Spleen (tissue), 11 donors: Measurements from ENCODE around the gene EPHB3. TPM values are rescaled to one million over a fixed set of nuclear protein-coding genes. Genes with fewer than 3 reads are reported as not detected.

Source experiments
- DNase-seq: peaks from one replicate; pipeline ENCODE4 v3.0.0-alpha.2; 2020
- H3K27ac ChIP-seq, 8 donors: fragments of 200-600 bp; sonication (generic) in 7 of 8; 1 replicate in 4 of 8; 2 replicates in 4 of 8; pipeline versions ENCODE4 v1.5.0 to v1.8.0; 2016 to 2021; ENCODE audit warnings: inconsistent platforms in 4 of 8, mild to moderate bottlenecking in 4 of 8, moderate library complexity in 1 of 8
- H3K27me3 ChIP-seq, 7 donors: fragments of 200-600 bp; sonication (generic) in 6 of 7; replicated peaks in 1 of 7; 1 replicate in 4 of 7; 2 replicates in 3 of 7; pipeline versions ENCODE4 v1.5.0 to v1.8.0; 2016 to 2021; ENCODE audit warnings: inconsistent platforms in 3 of 7, mild to moderate bottlenecking in 1 of 7
- H3K36me3 ChIP-seq, 6 donors: fragments of 200-600 bp; sonication (generic) in 5 of 6; 1 replicate in 4 of 6; 2 replicates in 2 of 6; pipeline versions ENCODE4 v1.5.0 to v1.8.0; 2016 to 2021; ENCODE audit warnings: inconsistent platforms in 2 of 6
- H3K4me1 ChIP-seq, 6 donors: fragments of 200-600 bp; sonication (generic) in 5 of 6; 1 replicate in 3 of 6; 2 replicates in 3 of 6; pipeline versions ENCODE4 v1.5.0 to v1.8.0; 2016 to 2021; ENCODE audit warnings: inconsistent platforms in 3 of 6
- H3K4me3 ChIP-seq, 8 donors: fragments of 200-600 bp; sonication (generic) in 7 of 8; 1 replicate in 4 of 8; 2 replicates in 4 of 8; pipeline versions ENCODE4 v1.5.0 to v1.8.0; 2016 to 2021; ENCODE audit warnings: inconsistent platforms in 4 of 8, mild to moderate bottlenecking in 4 of 8, moderate library complexity in 2 of 8
- H3K9me3 ChIP-seq, 8 donors: fragments of 200-600 bp; sonication (generic) in 7 of 8; 1 replicate in 4 of 8; 2 replicates in 4 of 8; pipeline versions ENCODE4 v1.5.0 to v1.8.0; 2016 to 2021; ENCODE audit warnings: inconsistent platforms in 4 of 8
- POLR2A ChIP-seq, 3 donors: fragments of 450-650 bp; IDR thresholded peaks; one replicate each; pipeline ENCODE4 v1.5.1; 2017; ENCODE audit warnings: antibody characterized with exemption in 3 of 3, mild to moderate bottlenecking in 1 of 3
- POLR2AphosphoS5 ChIP-seq, 3 donors: sonication (generic); formaldehyde crosslinking; IDR thresholded peaks; one replicate each; pipeline ENCODE4 v1.5.1; 2017; ENCODE audit warnings: antibody characterized with exemption in 3 of 3
- WGBS, 5 donors: extraction: QIAGEN DNeasy Blood & Tissue Kit in 3 of 5; methylation state at CpG; one replicate each; pipeline versions ENCODE4 v1.1.5 to v1.1.7; 2013 to 2018; 5-methylcytosine and 5-hydroxymethylcytosine counted together
- intact Hi-C: fragments of 100-400 bp; cut with DNase I; formaldehyde crosslinking; loops from one replicate; pipeline ENCODE4 v1.15.0; 2023; ENCODE audit warnings: low total_unique reads
- polyA plus RNA-seq, 3 donors: library from polyadenylated mRNA; stranded (reverse); fragments of 200-250 nt; gene quantifications; one replicate each; pipeline ENCODE4 v1.2.1, GENCODE V29; 2013
- total RNA-seq, 7 donors: library from RNA; depleted of rRNA in 3 of 7; stranded (reverse); fragments of >200 nt in 3 of 7; fragmentation: NEBNext Ultra II Directional in 4 of 7; extraction: Animal tissue kit (Norgen Biotek cat#: 25700) in 4 of 7; gene quantifications; one replicate each; pipeline versions ENCODE4 v1.1.0 to v1.2.1, GENCODE V29; 2016 to 2021
- TF ChIP-seq, protein P1 (sequence below), 11 experiments: fragments of 200-600 bp in 7 of 11; fragments of 450-650 bp in 4 of 11; sonication (generic) in 4 of 11; IDR thresholded peaks in 8 of 11; conservative IDR thresholded peaks in 3 of 11; 1 replicate in 7 of 11; 2 replicates in 4 of 11; pipeline versions ENCODE4 v1.4.0 to v1.8.0; 2016 to 2021; ENCODE audit warnings: antibody characterized with exemption in 11 of 11, inconsistent platforms in 4 of 11, mild to moderate bottlenecking in 1 of 11
- donor health status: healthy with polysubstance abuse.
- donor health status: DM: no; HTN: no; CAD: no; lungs with moderate emphysema.
- donor health status: DM: no; HTN: no; CAD: no.
- donor health status: Bipolar disorder and iron deficiency.
- donor health status: healthy.
- donor health status: DM: no; HTN: no; CAD: no.
- donor health status: DM: yes; HTN: yes; CAD: no.

Gene EPHB3
- total and polyA plus RNA-seq, 10 donors: 0.23 to 2.3 (median 0.88) TPM

DNA sequence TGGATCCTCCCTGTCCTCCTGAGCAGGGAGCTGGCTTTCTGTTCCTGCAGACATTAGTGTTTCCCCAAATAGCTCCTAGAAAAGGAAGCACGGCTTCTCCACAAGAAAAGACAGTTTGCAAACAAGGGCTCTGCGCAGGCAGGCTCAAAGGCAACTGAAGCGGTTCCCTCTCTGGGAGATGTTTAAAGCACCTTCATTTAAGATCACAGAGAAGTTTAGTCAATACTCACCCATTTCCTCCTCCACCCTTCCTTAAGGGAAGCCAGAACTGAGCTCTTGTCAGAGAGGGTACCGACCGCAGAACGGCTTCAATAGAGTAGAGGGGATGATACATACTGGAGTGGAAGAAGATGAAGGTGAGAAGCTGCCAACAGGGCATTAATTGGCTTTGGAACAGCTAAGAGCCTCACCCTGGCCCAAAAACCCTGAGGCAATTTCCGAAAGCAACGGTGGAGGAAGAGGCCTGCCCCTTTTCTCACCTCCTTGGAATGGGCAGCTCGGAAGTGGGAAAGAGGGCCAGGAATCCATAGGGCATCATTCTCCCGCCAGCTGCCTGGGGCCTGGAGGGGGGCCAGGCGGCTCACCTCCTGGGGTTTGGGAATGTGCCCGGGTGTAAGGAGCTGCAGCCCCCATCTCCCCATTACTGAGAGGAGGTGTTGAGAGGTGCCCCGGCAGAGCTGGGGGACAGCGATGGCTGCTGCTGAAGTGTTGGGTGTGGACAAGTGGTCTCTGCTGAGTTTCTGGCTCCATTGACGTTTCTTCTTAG, 4.8 kb upstream of the EPHB3 start:
- Histone ChIP-seq H3K9me3 (no peaks in the 10 kb centered on the region), H3K4me3 (no peak overlapping the region), H3K27me3 (peaks cover 0 to 89% (median 10%) of the 10 kb centered on the region in 7 donors), H3K4me1 (peaks cover 7 to 32% (median 23%) of the 10 kb centered on the region in 6 donors), H3K36me3 (no peaks in the 10 kb centered on the region), H3K27ac (no peak overlapping the region)
- TF ChIP-seq POLR2AphosphoS5 (IDR thresholded peaks at IDR 0.05) (no peak), POLR2A (IDR thresholded peaks at IDR 0.05) (no peak)
- TF ChIP-seq, protein P1, sequence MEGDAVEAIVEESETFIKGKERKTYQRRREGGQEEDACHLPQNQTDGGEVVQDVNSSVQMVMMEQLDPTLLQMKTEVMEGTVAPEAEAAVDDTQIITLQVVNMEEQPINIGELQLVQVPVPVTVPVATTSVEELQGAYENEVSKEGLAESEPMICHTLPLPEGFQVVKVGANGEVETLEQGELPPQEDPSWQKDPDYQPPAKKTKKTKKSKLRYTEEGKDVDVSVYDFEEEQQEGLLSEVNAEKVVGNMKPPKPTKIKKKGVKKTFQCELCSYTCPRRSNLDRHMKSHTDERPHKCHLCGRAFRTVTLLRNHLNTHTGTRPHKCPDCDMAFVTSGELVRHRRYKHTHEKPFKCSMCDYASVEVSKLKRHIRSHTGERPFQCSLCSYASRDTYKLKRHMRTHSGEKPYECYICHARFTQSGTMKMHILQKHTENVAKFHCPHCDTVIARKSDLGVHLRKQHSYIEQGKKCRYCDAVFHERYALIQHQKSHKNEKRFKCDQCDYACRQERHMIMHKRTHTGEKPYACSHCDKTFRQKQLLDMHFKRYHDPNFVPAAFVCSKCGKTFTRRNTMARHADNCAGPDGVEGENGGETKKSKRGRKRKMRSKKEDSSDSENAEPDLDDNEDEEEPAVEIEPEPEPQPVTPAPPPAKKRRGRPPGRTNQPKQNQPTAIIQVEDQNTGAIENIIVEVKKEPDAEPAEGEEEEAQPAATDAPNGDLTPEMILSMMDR (IDR thresholded peaks at IDR 0.05 in 8 of 11, conservative IDR thresholded peaks at IDR 0.05 in 3 of 11): no peak
- peak; percentile 39 for DNase-seq
- WGBS, 5 donors: 68 to 75% (median 72%) methylated on average over 15 of the region's 15 CpGs
- intact Hi-C loops: no loop called here

DNA sequence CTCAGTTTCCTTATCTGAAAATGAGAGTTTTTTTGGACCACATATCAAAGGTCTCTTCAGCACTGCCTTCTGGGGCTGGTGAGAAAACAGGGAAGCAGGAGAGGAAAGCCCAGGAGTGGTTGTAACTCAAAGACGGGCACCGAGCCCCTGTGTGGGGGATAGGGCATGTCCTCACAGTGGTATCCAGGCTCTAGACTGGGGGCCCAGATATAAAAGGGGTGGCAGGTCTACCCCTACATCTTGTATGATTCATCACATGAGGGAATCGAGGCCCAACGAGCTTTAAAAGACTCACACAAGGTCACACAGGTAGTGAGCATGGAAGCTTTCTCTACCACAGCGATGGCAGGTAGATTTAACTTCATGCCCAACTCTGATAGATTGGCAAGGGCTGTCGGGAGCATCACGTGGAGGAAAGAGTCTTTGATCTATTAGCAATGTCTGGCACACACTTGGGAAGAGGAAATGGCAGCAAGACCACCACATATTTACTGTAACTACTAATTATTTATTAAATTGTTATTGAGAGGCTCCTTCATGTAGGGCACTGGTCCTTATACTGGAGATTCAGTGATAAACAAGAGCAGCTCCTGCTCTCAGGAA, 4.1 kb upstream of the EPHB3 start:
- H3K36me3 ChIP-seq: no peaks in the 10 kb centered on the region
- intact Hi-C loops: no loop called here
- no peaks in the 10 kb centered on the region for H3K9me3 ChIP-seq
- peaks cover 7 to 37% (median 27%) of the 10 kb centered on the region in 6 donors for H3K4me1 ChIP-seq
- no peak overlapping the region for H3K4me3 ChIP-seq
- no peak overlapping the region for H3K27ac ChIP-seq
- no peak for TF ChIP-seq POLR2A (IDR thresholded peaks at IDR 0.05)
- TF ChIP-seq POLR2AphosphoS5 (IDR thresholded peaks at IDR 0.05): no peak
- TF ChIP-seq, protein P1 (IDR thresholded peaks at IDR 0.05 in 8 of 11, conservative IDR thresholded peaks at IDR 0.05 in 3 of 11): no peak
- DNase-seq: peak; percentile 58
- 72 to 93% (median 83%) methylated on average over 7 of the region's 7 CpGs for WGBS, 5 donors
- peaks cover 0 to 89% (median 14%) of the 10 kb centered on the region in 7 donors for H3K27me3 ChIP-seq

DNA sequence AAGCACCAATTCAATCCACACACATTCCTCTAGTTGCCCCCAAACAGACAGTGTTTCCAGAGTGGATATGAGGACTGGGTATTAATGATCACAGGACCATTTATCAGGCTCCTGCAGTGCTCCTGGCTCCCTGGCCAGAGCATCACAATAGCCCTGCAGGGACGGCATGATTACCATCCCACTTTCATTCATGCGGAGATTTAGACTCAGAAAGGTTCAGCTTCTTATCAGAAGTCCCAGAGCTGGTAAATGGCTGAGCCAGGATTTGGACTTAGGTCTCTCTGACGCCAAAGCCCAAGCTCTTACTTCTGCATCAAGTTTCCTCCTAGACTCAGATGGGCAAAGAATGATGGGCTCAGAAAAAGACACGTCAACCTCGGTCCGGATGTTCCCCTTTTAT, 2.9 kb upstream of the EPHB3 start:
- TF ChIP-seq, protein P1 (IDR thresholded peaks at IDR 0.05 in 8 of 11, conservative IDR thresholded peaks at IDR 0.05 in 3 of 11): no peak
- no peak for TF ChIP-seq POLR2AphosphoS5 (IDR thresholded peaks at IDR 0.05)
- TF ChIP-seq POLR2A (IDR thresholded peaks at IDR 0.05): no peak
- no peak overlapping the region for H3K4me3 ChIP-seq
- no peak overlapping the region for H3K27ac ChIP-seq
- 74 to 87% (median 78%) methylated on average over 6 of the region's 6 CpGs for WGBS, 5 donors
- intact Hi-C loops: no loop called here
- peaks cover 0 to 90% (median 17%) of the 10 kb centered on the region in 7 donors for H3K27me3 ChIP-seq
- DNase-seq: peak; percentile 18
- no peaks in the 10 kb centered on the region for H3K9me3 ChIP-seq
- peaks cover 7 to 48% (median 31%) of the 10 kb centered on the region in 6 donors for H3K4me1 ChIP-seq
- H3K36me3 ChIP-seq: no peaks in the 10 kb centered on the region

DNA sequence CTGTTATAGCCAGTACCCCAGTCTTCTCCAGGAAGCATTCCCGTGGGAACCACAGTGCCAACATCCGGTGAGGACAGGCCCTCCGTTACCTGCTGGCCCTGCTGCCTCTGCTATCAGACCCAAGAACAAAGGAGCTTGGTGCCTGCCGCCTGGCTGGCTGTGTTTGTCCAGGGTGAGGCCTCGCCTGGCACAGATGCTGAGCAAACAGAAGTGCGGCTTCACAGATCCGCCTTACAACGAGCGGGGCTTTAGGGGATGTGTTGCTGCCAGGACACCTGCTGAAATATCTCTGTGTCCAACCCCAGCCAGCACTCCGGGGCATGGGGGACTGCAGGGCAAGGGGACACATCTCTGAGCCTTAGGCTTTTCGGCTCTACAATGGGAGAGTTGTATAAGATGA, 2.2 kb upstream of the EPHB3 start:
- no peak overlapping the region for H3K4me3 ChIP-seq
- H3K9me3 ChIP-seq: no peaks in the 10 kb centered on the region
- TF ChIP-seq POLR2AphosphoS5 (IDR thresholded peaks at IDR 0.05): no peak
- TF ChIP-seq POLR2A (IDR thresholded peaks at IDR 0.05): no peak
- TF ChIP-seq, protein P1 (IDR thresholded peaks at IDR 0.05 in 8 of 11, conservative IDR thresholded peaks at IDR 0.05 in 3 of 11): no peak
- 82 to 95% (median 89%) methylated on average over 10 to 11 of the region's 11 CpGs for WGBS, 5 donors
- H3K27me3 ChIP-seq: peaks cover 0 to 90% (median 17%) of the 10 kb centered on the region in 7 donors
- intact Hi-C loops: no loop called here
- H3K4me1 ChIP-seq: peaks cover 7 to 48% (median 31%) of the 10 kb centered on the region in 6 donors
- DNase-seq: peak; percentile 62
- no peak overlapping the region for H3K27ac ChIP-seq
- H3K36me3 ChIP-seq: no peaks in the 10 kb centered on the region
